Loucy (cell line): ENCODE data around the gene PHACTR1.

Source experiments
- EZH2phosphoT487 ChIP-seq: fragments of 200-600 bp; IDR thresholded peaks from 2 replicates; pipeline ENCODE4 v1.6.1; 2018; ENCODE audit warnings: antibody characterized with exemption, mild to moderate bottlenecking, moderate library complexity, borderline replicate concordance
- TF ChIP-seq, protein P1 (sequence below): fragments of 200-600 bp; sonication (generic); conservative IDR thresholded peaks from 2 replicates; pipeline ENCODE4 v1.5.1; 2014; ENCODE audit warnings: mild to moderate bottlenecking, antibody characterized with exemption, low read length

DNA sequence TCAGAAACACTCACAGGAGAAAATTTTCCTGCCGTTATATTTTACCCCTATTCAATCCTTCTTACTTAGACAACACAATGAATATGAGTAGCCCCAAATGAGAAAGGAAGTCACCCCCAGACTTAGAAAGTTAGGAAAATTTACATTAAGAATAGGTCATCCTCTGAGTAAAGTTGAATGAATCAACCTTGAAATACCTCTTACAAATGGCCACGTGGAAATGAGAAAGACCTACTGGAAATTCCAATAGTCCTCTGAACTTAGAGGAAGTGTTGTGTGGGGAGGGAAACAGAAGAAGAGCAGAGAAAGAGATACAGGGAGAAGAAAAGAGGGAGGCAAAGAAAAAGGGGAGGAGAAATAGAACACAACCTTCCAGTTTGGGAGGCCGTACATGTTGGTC lies 43.7 kb downstream of the PHACTR1 start:
- TF ChIP-seq EZH2phosphoT487: no peak
- TF ChIP-seq, protein P1, sequence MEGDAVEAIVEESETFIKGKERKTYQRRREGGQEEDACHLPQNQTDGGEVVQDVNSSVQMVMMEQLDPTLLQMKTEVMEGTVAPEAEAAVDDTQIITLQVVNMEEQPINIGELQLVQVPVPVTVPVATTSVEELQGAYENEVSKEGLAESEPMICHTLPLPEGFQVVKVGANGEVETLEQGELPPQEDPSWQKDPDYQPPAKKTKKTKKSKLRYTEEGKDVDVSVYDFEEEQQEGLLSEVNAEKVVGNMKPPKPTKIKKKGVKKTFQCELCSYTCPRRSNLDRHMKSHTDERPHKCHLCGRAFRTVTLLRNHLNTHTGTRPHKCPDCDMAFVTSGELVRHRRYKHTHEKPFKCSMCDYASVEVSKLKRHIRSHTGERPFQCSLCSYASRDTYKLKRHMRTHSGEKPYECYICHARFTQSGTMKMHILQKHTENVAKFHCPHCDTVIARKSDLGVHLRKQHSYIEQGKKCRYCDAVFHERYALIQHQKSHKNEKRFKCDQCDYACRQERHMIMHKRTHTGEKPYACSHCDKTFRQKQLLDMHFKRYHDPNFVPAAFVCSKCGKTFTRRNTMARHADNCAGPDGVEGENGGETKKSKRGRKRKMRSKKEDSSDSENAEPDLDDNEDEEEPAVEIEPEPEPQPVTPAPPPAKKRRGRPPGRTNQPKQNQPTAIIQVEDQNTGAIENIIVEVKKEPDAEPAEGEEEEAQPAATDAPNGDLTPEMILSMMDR: no peak
